ENCODE results near the gene EPB41L5.
A peak's percentile ranks its signal among the peaks of the same experiment; 100 is the strongest.
"Not testable (repeated sequence)": the region's sequence is repeated elsewhere in the genome, so short reads cannot be mapped to it uniquely, and the experiment has no call there.

The EPB41L5 gene

DNA sequence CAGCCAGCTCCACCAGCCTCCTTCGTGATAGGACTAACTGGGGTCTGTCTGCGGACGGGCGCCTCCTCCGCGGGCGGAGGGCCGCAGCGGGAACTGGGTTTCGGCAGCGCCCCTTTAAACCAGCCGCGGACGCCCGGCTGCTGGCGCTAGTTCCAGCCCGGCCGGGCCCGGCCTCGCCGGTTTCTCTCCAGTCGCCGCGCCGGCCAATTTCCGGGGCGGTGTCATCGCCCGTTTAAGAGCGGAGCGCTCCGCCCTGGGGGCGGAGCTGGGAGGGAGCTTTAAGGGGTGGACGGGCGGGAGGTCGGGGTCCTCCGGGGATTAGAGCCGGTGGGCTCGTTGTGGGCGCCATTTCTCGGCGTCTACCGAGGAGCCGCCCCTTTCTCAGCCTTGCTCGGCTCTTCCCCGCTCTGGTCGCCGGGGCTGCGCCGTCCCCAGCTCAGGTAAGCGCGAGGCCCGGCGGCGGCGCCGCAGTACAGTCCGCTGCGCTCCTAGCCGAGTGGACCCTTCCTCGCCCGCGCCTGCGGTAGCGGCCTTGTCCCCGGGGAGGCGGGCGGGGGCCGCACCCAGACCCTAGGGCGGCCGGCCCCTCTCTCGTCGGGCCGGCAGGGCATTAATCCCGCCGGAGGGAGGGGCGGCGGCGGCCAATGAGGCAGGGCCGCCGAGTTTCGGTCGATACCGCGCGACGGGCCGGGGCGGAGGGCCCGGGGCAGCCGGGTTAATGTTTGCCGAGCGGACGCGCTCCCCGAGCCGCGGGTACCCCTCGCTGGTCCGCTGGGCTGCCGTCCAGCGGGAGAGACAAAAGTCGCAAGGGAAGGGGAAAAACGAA is at the start of gene EPB41L5:
Gene EPB41L5, plus strand, starts transcription at position 307 of the 826 bp plus-strand sequence. CDS start 6,008 bp downstream, outside the sequence.
- peak; percentile 79 for DNase-seq (ENCODE audit: low read depth)

DNA sequence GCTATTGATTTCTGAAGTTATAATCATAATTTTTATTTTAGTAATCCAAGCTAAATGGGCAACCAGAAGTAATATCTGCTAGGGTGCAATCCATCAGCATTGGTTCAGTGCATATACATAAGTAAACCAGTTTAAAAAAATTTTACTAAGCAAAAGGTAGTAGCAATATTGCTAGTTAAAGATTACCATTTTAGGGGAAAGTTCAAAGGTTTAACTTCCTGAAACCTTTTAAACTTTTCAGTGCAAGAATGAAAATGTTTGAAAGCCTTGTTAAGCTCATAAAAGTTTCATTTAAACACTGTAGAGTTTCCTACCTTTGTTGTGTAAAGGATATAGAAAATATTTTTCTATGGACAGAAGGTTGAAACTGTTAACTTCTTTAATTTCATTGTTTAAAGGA is 31.0 kb upstream of the EPB41L5 start:
- DNase-seq (ENCODE audit: low read depth) = no peak

- no peak for DNase-seq (ENCODE audit: low read depth)
Measured at GRCh38 chr2:119982506-119982905, 30.4 kb upstream of the EPB41L5 start.

DNA sequence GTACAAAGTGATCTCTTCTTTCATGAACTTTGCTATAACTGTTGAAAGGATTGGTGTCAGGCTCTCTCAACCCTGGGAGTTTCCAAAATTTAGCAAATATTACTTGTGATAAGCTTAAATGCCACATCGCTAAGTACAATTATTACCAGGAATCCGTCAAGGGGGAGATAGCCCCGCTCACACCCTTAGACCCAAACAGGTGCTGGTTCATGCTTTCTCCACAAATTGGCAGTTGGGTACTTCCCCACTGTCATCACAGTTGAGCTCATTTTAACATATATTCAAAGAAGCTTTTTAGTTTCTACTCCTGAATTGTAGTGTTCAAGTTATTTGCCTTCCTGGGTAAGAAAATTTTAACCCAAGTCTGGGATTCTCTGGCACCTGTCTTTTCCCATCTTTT is 29.8 kb upstream of the EPB41L5 start:
- no peak for DNase-seq (ENCODE audit: low read depth)

- DNase-seq (ENCODE audit: low read depth) = no peak
Measured at GRCh38 chr2:119996148-119996547, 16.7 kb upstream of the EPB41L5 start.

DNA sequence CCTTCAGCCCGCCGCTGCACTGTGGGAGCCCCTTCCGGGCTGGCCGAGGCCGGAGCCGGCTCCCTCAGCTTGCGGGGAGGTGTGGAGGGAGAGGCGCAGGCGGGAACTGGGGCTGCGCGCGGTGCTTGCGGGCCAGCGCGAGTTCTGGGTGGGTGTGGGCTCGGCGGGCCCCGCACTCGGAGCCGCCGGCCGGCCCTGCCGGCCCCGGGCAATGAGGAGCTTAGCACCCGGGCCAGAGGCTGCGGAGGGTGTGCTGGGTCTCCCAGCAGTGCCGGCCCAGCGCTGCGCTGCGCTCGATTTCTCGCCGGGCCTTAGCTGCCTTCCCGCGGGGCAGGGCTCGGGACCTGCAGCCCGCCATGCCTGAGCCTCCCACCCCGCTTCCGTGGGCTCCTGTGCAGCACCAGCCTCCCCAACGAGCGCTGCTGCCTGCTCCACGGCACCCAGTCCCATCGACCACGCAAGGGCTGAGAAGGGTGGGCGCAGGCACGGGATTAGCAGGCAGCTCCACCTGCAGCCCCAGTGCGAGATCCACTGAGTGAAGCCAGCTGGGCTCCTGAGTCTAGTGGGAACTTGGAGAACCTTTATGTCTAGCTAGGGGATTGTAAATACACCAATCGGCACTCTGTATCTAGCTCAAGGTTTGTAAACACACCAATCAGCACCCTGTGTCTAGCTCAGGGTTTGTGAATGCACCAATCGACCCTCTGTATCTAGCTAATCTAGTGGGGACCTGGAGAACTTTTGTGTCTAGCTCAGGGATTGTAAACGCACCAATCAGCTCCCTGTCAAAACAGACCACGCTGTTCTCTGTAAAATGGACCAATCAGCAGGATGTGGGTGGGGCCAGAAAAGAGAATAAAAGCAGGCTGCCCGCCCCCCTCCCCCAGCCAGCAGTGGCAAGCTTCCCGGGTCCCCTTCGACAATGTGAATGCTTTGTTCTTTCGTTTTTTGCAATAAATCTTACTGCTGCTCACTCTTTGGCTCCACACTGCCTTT is 15.7 kb upstream of the EPB41L5 start:
- not testable (repeated sequence) for DNase-seq (ENCODE audit: low read depth)

GRCh38 chr2:120001471-120001870 is 11.4 kb upstream of the EPB41L5 start:
- DNase-seq (ENCODE audit: low read depth) = no peak

- no peak for DNase-seq (ENCODE audit: low read depth)
Measured at GRCh38 chr2:120004254-120004653, 8.6 kb upstream of the EPB41L5 start.

- DNase-seq (ENCODE audit: low read depth) = no peak
Measured at GRCh38 chr2:120005834-120006521, 6.9 kb upstream of the EPB41L5 start.

DNA sequence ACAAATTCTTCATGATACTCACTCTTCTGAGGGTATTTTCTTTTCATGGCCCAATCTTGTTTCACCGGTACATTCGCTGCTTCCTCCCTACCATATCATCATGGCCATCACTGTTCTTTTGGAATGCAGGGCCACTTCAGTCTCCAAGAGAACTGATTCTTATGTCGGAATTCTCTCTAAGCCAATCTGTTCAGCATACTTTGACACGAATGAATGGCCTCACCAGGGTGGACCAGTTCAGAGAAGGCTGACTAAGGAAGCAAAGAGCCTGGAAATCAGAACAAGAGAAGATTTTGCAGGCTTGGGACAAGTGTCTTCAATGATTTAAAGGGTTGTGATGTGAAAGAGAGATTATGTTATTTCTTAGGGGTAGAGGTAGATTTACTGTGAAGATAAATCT is 5.0 kb upstream of the EPB41L5 start:
- DNase-seq (ENCODE audit: low read depth) = no peak

GRCh38 chr2:120012363-120012762 is 514 bp upstream of the EPB41L5 start:
- DNase-seq (ENCODE audit: low read depth) = no peak

- DNase-seq (ENCODE audit: low read depth) = no peak
Measured at GRCh38 chr2:120013597-120014223, 833 bp downstream of the EPB41L5 start.

DNA sequence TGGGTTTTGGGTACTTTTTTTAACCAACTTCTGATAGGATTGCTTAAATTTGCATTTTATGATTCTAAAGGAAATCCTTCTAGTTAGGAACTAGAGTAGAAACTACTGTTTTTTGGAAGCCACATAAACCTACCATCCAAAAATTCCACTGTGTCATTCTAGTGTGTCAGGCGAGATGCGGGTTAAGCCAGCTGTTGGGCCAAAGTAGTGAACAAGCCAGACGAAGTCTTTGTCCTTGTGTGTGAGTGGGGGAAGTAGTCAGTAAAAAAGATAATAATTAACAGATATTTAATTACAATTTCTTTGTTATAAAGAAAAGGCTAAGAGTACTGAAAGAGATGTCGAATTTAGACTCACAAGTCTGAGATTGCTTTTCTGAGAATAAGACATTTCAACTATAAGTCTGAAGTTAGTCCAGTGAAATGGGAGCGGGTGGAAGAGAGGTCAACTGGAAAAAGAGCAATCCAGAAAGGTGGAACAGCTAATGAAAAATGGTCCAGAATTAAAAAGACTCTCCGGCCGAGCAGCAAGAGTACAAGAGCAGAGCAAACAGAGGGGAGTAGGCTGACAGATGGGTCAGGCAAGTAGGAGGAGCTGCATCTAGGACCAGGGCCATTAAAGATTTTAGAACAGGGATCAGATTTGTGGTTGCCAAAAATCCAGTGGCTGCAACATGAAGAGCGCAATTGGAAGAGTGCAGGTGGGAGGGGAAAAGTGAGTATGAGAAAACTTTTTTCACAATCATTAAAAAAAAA is 1.5 kb downstream of the EPB41L5 start:
- DNase-seq (ENCODE audit: low read depth) = no peak

DNA sequence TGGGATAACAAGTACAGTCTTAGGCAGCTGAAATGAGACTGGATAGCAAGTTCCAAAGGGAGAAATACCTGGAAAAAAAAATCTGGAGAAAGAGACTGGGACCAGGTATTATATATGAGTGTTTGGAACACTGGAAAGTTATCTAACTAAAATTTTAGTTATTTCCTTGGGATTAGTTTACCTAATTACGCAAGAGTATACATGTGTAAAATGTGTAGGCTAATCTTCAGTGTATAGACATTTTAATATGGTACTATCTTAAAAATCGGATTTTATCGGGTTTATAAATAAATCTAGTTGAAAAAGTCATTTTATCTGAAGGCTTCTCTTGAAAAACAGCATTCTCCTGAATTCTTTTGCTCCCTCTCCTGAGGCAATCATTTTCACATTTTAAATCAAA is 3.9 kb downstream of the EPB41L5 start:
- DNase-seq (ENCODE audit: low read depth) = no peak

DNA sequence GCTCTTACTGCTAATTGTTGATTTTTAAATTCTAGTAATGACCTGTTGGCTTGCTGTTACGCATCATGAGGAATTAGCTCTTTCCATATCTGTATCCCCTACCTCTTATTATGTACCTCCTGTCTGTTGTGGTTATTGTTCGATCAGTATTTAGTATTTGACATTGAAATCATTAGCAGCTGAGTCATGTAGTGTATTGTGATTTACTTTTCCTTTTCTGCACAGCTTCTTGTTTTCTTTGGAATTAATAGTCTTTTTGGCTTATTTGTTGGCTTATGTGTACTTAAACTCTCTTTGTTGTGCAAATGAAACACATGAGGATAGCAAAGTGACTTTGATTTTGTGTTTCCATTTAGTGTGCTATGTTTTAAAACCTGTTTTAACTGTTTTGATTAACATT is 4.3 kb downstream of the EPB41L5 start:
- DNase-seq (ENCODE audit: low read depth) = no peak

- DNase-seq (ENCODE audit: low read depth) = no peak
Measured at GRCh38 chr2:120018549-120018948, 5.7 kb downstream of the EPB41L5 start.

DNA sequence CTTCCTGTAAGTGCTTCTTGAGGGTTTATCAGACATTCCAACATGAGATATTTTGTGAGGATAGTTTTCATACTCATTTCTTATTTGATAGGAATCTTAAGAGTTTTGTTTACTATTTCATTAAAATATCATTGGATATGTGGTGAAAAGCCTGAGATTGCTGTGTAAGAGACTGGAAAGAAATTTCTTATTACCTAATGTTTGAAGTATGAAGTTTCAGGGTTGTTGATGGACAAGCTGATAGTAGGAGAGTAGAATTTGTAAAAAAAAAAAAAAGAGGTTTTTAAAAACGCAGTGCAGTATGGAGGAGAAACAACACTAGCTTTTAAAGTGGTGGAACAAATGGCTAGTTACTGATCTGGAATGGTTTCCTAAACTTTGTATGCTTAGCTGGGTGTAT is 7.7 kb downstream of the EPB41L5 start:
- DNase-seq (ENCODE audit: low read depth) = no peak

GRCh38 chr2:120022505-120022904 is 9.6 kb downstream of the EPB41L5 start:
- not testable (repeated sequence) for DNase-seq (ENCODE audit: low read depth)

DNA sequence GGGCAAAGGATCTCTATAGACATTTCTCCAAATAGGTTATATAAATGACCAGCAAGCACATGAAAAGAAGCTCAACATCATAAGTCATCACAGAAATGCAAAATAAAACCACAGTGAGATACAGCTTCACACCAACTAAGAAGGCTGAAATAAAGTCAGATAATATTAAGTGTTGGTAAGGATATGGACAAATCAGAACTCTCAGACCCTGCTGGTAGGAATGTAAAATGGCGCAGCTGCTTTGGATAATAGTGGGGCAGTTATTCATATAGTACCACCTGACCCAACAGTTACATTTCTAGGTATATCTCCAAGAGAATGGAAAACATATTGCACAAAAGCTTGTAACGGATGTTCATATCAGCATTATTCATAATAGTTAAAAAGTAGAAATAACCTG is 14.0 kb downstream of the EPB41L5 start:
- no peak for DNase-seq (ENCODE audit: low read depth)

- no peak for DNase-seq (ENCODE audit: low read depth)
Measured at GRCh38 chr2:120028795-120029194, 15.9 kb downstream of the EPB41L5 start.
